ENCODE results near the gene VWA2.

Gene VWA2

GRCh38 chr10:114256008-114256765 lies 17.1 kb downstream of the VWA2 start:
- POLR2A ChIA-PET: no interaction called here

GRCh38 chr10:114256822-114257221 lies 17.8 kb downstream of the VWA2 start:
- Histone ChIP-seq H3K36me3 (ENCODE audit: control insufficient read depth in 2 of 2, insufficient read depth in 1 of 2, low read length in 2 of 2) (no peaks in the 10 kb centered on the region), H3K9me3 (ENCODE audit: control insufficient read depth, insufficient read depth, low read depth, low read length) (no peaks in the 10 kb centered on the region), H3K27ac (ENCODE audit: extremely low read depth, low read depth, low read length) (no peak overlapping the region), H3K4me1 (ENCODE audit: control insufficient read depth, insufficient read depth, low read length) (peaks cover 4% of the 10 kb centered on the region; the same call in 1 of the 2 replicates), H3K4me3 (ENCODE audit: low read depth, low read length) (no peak overlapping the region)
- CTCF ChIA-PET: no interaction called here
- POLR2A ChIA-PET: no interaction called here
- TF ChIP-seq SP7 (tag by site-specific recombination; IDR thresholded peaks at IDR 0.05): no peak
- TF ChIP-seq KLF16 (tag by site-specific recombination; IDR thresholded peaks at IDR 0.05): no peak
- no peak for TF ChIP-seq ZNF747 (tag by site-specific recombination; IDR thresholded peaks at IDR 0.05)
- TF ChIP-seq ZEB2 (tag by site-specific recombination; IDR thresholded peaks at IDR 0.05): no peak
- TF ChIP-seq ZNF311 (tag by site-specific recombination; IDR thresholded peaks at IDR 0.05; ENCODE audit: borderline replicate concordance): no peak
- no peak for TF ChIP-seq ZNF394 (tag by site-specific recombination; IDR thresholded peaks at IDR 0.05; ENCODE audit: borderline replicate concordance)
- no peak for TF ChIP-seq ZNF426 (tag by site-specific recombination; IDR thresholded peaks at IDR 0.05)
- no peak for TF ChIP-seq ZNF664 (tag by site-specific recombination; IDR thresholded peaks at IDR 0.05)
- no peak for TF ChIP-seq GLI2 (tag by site-specific recombination; IDR thresholded peaks at IDR 0.05; ENCODE audit: borderline replicate concordance, low read depth)
- TF ChIP-seq ZBTB49 (tag by site-specific recombination; IDR thresholded peaks at IDR 0.05; ENCODE audit: low read depth): no peak

More at GRCh38 chr10:114256008-114256765, 17.1 kb downstream of the VWA2 start:
- H3K4me1 ChIP-seq (ENCODE audit: control insufficient read depth, insufficient read depth, low read length): peaks cover 4% of the 10 kb centered on the region; the same call in 1 of the 2 replicates
- H3K9me3 ChIP-seq (ENCODE audit: control insufficient read depth, insufficient read depth, low read depth, low read length): no peaks in the 10 kb centered on the region
- CTCF ChIA-PET: no interaction called here
- H3K27ac ChIP-seq (ENCODE audit: extremely low read depth, low read depth, low read length): no peak overlapping the region
- no peaks in the 10 kb centered on the region for H3K36me3 ChIP-seq (ENCODE audit: control insufficient read depth in 2 of 2, insufficient read depth in 1 of 2, low read length in 2 of 2)
- no peak for TF ChIP-seq ZNF416 (tag by site-specific recombination; IDR thresholded peaks at IDR 0.05)
- no peak for TF ChIP-seq ZNF580 (tag by site-specific recombination; IDR thresholded peaks at IDR 0.05)
- TF ChIP-seq ZNF449 (tag by site-specific recombination; IDR thresholded peaks at IDR 0.05): no peak
- TF ChIP-seq ZNF645 (tag by site-specific recombination; IDR thresholded peaks at IDR 0.05): no peak
- no peak for TF ChIP-seq ZBTB49 (tag by site-specific recombination; IDR thresholded peaks at IDR 0.05; ENCODE audit: low read depth)
- TF ChIP-seq CTCF (tag by site-specific recombination; IDR thresholded peaks at IDR 0.05): no peak
- no peak overlapping the region for H3K4me3 ChIP-seq (ENCODE audit: low read depth, low read length)
